ENCODE data around the gene ATG4C. TPM values are rescaled to one million over a fixed set of nuclear protein-coding genes. Genes with fewer than 3 reads are reported as not detected.

The ATG4C gene
- total RNA-seq, 1 experiment from 2014 or later = 13.1 TPM

DNA sequence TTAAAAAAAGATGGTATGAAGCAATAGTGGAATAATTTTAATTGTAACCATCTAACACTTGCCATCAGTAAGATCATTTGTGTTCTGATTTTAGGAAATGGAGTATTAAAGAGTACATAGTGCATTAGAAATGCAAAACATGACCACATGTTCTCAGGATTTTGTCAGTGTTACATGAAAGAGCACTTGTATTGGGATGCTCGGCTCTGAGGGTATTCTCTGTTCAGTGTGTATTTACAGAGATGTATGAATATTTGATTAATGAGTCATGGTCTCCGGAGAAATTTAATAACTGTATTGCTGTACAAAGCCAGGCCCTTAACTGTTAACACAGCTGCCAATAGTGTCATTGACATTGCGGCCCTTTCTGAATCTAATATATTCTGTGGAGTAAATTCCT lies 91.7 kb downstream of the ATG4C start:
- H3K23ac ChIP-seq (ENCODE audit: insufficient read length, low read depth, low read length) = no peak overlapping the region
- no peak overlapping the region for H2BK20ac ChIP-seq (ENCODE audit: low read depth, low read length, poor library complexity, severe bottlenecking)
- H3K4me1 ChIP-seq (ENCODE audit: insufficient read depth, low read length) = no peaks in the 10 kb centered on the region
- TF ChIP-seq, protein P1, sequence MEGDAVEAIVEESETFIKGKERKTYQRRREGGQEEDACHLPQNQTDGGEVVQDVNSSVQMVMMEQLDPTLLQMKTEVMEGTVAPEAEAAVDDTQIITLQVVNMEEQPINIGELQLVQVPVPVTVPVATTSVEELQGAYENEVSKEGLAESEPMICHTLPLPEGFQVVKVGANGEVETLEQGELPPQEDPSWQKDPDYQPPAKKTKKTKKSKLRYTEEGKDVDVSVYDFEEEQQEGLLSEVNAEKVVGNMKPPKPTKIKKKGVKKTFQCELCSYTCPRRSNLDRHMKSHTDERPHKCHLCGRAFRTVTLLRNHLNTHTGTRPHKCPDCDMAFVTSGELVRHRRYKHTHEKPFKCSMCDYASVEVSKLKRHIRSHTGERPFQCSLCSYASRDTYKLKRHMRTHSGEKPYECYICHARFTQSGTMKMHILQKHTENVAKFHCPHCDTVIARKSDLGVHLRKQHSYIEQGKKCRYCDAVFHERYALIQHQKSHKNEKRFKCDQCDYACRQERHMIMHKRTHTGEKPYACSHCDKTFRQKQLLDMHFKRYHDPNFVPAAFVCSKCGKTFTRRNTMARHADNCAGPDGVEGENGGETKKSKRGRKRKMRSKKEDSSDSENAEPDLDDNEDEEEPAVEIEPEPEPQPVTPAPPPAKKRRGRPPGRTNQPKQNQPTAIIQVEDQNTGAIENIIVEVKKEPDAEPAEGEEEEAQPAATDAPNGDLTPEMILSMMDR (conservative IDR thresholded peaks at IDR 0.05) = no peak
- no peak overlapping the region for H2BK15ac ChIP-seq (ENCODE audit: low read depth, low read length)
- Mint-ChIP-seq H3K36me3 (ENCODE audit: insufficient read depth in 1 of 3, low read depth in 3 of 3) (peaks cover 1 to 8% (median 3%) of the 10 kb centered on the region in 3 experiments; a peak in 2 of 7 replicates), H3K27ac (no peak overlapping the region), H3K9me3 (peaks cover 9 to 10% of the 10 kb centered on the region in 2 experiments; a peak in 4 of 5 replicates), H3K27me3 (ENCODE audit: low read depth) (no peaks in the 10 kb centered on the region), H3K4me1 (no peaks in the 10 kb centered on the region), H3K4me3 (no peak overlapping the region)
- no peak overlapping the region for H2BK5ac ChIP-seq (ENCODE audit: insufficient read length, low read length)
- H2BK12ac ChIP-seq (ENCODE audit: insufficient read length, low read depth, low read length) = no peak overlapping the region
- H2AK5ac ChIP-seq (ENCODE audit: insufficient read length, low read length) = no peak overlapping the region
- H4K20me1 ChIP-seq (ENCODE audit: control insufficient read depth, insufficient read depth, insufficient read length) = no peaks in the 10 kb centered on the region
- H3K79me1 ChIP-seq (ENCODE audit: insufficient read depth, low read depth, low read length, poor library complexity, severe bottlenecking) = no peaks in the 10 kb centered on the region
- no peak overlapping the region for H3K9ac ChIP-seq (ENCODE audit: extremely low read depth, insufficient read length, low read length)
- H3K27me3 ChIP-seq (ENCODE audit: insufficient read depth, low read length) = no peaks in the 10 kb centered on the region
- H3K79me2 ChIP-seq (ENCODE audit: insufficient read depth, low read length) = no peaks in the 10 kb centered on the region
- no peak overlapping the region for H3K27ac ChIP-seq (ENCODE audit: insufficient read length, low read depth, low read length)
- DNase-seq = no peak
- H3K9me3 ChIP-seq (ENCODE audit: control insufficient read depth, low read depth, low read length) = no peaks in the 10 kb centered on the region
- H2AFZ ChIP-seq (ENCODE audit: low read length) = no peak overlapping the region
- no peak overlapping the region for H3K56ac ChIP-seq (ENCODE audit: insufficient read length, low read depth, low read length)
- H2BK120ac ChIP-seq (ENCODE audit: low read depth, low read length, poor library complexity, severe bottlenecking) = no peak overlapping the region
- H3K4ac ChIP-seq (ENCODE audit: low read depth, low read length) = no peak overlapping the region
- H4K91ac ChIP-seq (ENCODE audit: insufficient read length, low read depth, low read length) = no peak overlapping the region
- WGBS (ENCODE audit: extremely low coverage, insufficient read length, low lambda C conversion rate) = no CpG with 5 or more reads among the region's 3 CpGs
- no peaks in the 10 kb centered on the region for H3K23me2 ChIP-seq (ENCODE audit: insufficient read length, low read depth, low read length, poor library complexity, severe bottlenecking)
- H3T11ph ChIP-seq (ENCODE audit: low read length) = no peak overlapping the region
- no peak overlapping the region for H3K18ac ChIP-seq (ENCODE audit: insufficient read length, low read depth, low read length)
- no peak overlapping the region for H3K14ac ChIP-seq (ENCODE audit: insufficient read depth, low read length)
- H3K4me2 ChIP-seq (ENCODE audit: insufficient read depth, insufficient read length, low read length) = no peak overlapping the region
- H4K5ac ChIP-seq (ENCODE audit: insufficient read length, low read depth, low read length) = no peak overlapping the region
- H4K8ac ChIP-seq (replicated peaks; ENCODE audit: insufficient read length, low read depth, low read length) = no peak overlapping the region

All from H9 (cell line).